HL-60 (cell line): ENCODE results near the gene MIA3.
A peak's percentile ranks its signal among the peaks of the same experiment; 100 is the strongest.

Source experiments
- DNase-seq, 2 experiments: peaks; one replicate each; pipeline ENCODE4 v3.0.0-alpha.2; 2010 to 2020; ENCODE audit warnings: low read depth in 1 of 2, low spot score in 1 of 2
- H3K27ac ChIP-seq: fragments of 250-450 bp; sonication (Bioruptor Pico); replicated peaks from 2 replicates; pipeline ENCODE4 v1.5.1; 2020; ENCODE audit warnings: mild to moderate bottlenecking, moderate library complexity
- H3K27me3 ChIP-seq: fragments of 250-450 bp; sonication (Bioruptor Pico); 2 replicates; pipeline ENCODE4 v1.5.1; 2021; ENCODE audit warnings: mild to moderate bottlenecking, moderate library complexity; ENCODE audit not compliant: insufficient read depth, poor library complexity, severe bottlenecking
- H3K4me3 ChIP-seq: replicated peaks from 2 replicates; pipeline ENCODE4 v1.5.1; 2011; ENCODE audit warnings: mild to moderate bottlenecking, control low read depth, low read length; ENCODE audit not compliant: insufficient read depth
- GABPA ChIP-seq: IDR thresholded peaks from 2 replicates; pipeline ENCODE4 v1.6.1; 2012; ENCODE audit warnings: low read depth
- POLR2AphosphoS5 ChIP-seq: IDR thresholded peaks from 2 replicates; pipeline ENCODE4 v1.6.1; 2012; ENCODE audit warnings: low read depth
- SPI1 ChIP-seq: IDR thresholded peaks from 2 replicates; pipeline ENCODE4 v1.6.1; 2012; ENCODE audit warnings: low read depth, mild to moderate bottlenecking, borderline replicate concordance
- TF ChIP-seq, protein P1 (sequence below): IDR thresholded peaks from 2 replicates; pipeline ENCODE4 v1.6.1; 2012; ENCODE audit warnings: low read depth; ENCODE audit not compliant: insufficient replicate concordance
- TF ChIP-seq, protein P2 (sequence below): IDR thresholded peaks from one replicate; pipeline ENCODE4 v1.5.1; 2011; ENCODE audit warnings: low read length, control low read depth, inconsistent platforms; ENCODE audit not compliant: insufficient read depth

Gene MIA3

GRCh38 chr1:222656391-222657155 lies 38.7 kb downstream of the MIA3 start:
- Histone ChIP-seq H3K4me3 (no peak overlapping the region), H3K27ac (peak overlapping the region; percentile 81), H3K27me3 (no peaks in the 10 kb centered on the region)
- no peak for DNase-seq
- TF ChIP-seq SPI1 = no peak
- no peak for TF ChIP-seq GABPA
- TF ChIP-seq, protein P1, sequence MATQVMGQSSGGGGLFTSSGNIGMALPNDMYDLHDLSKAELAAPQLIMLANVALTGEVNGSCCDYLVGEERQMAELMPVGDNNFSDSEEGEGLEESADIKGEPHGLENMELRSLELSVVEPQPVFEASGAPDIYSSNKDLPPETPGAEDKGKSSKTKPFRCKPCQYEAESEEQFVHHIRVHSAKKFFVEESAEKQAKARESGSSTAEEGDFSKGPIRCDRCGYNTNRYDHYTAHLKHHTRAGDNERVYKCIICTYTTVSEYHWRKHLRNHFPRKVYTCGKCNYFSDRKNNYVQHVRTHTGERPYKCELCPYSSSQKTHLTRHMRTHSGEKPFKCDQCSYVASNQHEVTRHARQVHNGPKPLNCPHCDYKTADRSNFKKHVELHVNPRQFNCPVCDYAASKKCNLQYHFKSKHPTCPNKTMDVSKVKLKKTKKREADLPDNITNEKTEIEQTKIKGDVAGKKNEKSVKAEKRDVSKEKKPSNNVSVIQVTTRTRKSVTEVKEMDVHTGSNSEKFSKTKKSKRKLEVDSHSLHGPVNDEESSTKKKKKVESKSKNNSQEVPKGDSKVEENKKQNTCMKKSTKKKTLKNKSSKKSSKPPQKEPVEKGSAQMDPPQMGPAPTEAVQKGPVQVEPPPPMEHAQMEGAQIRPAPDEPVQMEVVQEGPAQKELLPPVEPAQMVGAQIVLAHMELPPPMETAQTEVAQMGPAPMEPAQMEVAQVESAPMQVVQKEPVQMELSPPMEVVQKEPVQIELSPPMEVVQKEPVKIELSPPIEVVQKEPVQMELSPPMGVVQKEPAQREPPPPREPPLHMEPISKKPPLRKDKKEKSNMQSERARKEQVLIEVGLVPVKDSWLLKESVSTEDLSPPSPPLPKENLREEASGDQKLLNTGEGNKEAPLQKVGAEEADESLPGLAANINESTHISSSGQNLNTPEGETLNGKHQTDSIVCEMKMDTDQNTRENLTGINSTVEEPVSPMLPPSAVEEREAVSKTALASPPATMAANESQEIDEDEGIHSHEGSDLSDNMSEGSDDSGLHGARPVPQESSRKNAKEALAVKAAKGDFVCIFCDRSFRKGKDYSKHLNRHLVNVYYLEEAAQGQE = no peak
- no peak for TF ChIP-seq POLR2AphosphoS5
- TF ChIP-seq, protein P2, sequence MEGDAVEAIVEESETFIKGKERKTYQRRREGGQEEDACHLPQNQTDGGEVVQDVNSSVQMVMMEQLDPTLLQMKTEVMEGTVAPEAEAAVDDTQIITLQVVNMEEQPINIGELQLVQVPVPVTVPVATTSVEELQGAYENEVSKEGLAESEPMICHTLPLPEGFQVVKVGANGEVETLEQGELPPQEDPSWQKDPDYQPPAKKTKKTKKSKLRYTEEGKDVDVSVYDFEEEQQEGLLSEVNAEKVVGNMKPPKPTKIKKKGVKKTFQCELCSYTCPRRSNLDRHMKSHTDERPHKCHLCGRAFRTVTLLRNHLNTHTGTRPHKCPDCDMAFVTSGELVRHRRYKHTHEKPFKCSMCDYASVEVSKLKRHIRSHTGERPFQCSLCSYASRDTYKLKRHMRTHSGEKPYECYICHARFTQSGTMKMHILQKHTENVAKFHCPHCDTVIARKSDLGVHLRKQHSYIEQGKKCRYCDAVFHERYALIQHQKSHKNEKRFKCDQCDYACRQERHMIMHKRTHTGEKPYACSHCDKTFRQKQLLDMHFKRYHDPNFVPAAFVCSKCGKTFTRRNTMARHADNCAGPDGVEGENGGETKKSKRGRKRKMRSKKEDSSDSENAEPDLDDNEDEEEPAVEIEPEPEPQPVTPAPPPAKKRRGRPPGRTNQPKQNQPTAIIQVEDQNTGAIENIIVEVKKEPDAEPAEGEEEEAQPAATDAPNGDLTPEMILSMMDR = no peak

DNA sequence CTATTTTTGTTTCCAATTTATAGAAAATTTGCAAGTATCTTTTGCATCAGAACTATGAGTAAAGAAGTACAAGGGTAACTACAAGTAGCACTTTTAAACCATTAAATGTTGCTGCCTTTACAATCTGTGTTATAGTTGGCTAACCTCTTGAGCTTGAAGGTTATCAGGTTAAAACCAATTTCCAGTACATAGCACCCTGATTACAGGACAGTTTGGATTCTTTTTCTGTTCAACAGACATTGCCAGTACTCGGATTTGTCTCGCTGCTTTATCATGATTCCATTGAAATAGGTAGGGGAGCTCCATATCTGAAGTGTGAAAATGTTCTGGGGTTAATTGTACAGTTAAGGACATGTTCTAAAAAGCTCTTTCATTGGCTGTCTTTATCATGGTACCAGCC lies 40.0 kb downstream of the MIA3 start:
- Histone ChIP-seq H3K4me3 (no peak overlapping the region), H3K27ac (no peak overlapping the region; the same call in 1 of the 2 replicates), H3K27me3 (no peaks in the 10 kb centered on the region)
- no peak for TF ChIP-seq POLR2AphosphoS5
- TF ChIP-seq, protein P2 = no peak
- no peak for DNase-seq

DNA sequence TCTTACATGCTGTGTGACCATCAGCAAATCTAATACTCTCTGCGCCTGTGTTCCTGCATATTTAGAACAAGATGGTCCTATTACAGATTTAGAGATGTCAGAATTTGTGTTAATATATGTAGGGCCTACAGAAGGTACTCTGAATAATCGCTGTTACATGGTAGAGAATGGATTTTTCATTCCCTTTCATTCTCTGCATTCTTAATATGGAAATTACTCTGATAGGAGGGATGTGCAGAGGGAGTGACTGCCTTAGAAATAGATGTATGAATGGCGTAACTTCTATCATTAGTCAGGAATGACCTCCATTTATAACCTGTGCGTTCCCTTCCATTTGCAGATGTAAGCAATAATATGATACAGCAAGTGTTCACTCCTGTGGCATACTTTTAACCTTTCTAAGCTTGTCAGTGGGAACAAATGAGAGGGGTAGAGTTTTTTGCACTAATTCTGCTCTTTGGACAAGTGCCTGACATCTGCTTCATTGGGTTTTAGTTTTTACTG lies 45.6 kb downstream of the MIA3 start:
- H3K27ac ChIP-seq = no peak overlapping the region
- H3K27me3 ChIP-seq = no peaks in the 10 kb centered on the region
- TF ChIP-seq SPI1 (no peak), GABPA (no peak), POLR2AphosphoS5 (no peak)
- TF ChIP-seq, protein P2 = no peak
- TF ChIP-seq, protein P1 = no peak
- DNase-seq = no peak
- no peak overlapping the region for H3K4me3 ChIP-seq

GRCh38 chr1:222665964-222666363 lies 48.1 kb downstream of the MIA3 start:
- H3K4me3 ChIP-seq = no peak overlapping the region
- H3K27ac ChIP-seq = no peak overlapping the region
- no peak for DNase-seq
- H3K27me3 ChIP-seq = no peaks in the 10 kb centered on the region
- no peak for TF ChIP-seq SPI1
- TF ChIP-seq, protein P1 = no peak
- TF ChIP-seq, protein P2 = no peak
- no peak for TF ChIP-seq GABPA
- no peak for TF ChIP-seq POLR2AphosphoS5
